ENCODE results near the gene HPS3.
"Not testable (repeated sequence)": the region's sequence is repeated elsewhere in the genome, so short reads cannot be mapped to it uniquely, and the experiment has no call there.

The HPS3 gene

DNA sequence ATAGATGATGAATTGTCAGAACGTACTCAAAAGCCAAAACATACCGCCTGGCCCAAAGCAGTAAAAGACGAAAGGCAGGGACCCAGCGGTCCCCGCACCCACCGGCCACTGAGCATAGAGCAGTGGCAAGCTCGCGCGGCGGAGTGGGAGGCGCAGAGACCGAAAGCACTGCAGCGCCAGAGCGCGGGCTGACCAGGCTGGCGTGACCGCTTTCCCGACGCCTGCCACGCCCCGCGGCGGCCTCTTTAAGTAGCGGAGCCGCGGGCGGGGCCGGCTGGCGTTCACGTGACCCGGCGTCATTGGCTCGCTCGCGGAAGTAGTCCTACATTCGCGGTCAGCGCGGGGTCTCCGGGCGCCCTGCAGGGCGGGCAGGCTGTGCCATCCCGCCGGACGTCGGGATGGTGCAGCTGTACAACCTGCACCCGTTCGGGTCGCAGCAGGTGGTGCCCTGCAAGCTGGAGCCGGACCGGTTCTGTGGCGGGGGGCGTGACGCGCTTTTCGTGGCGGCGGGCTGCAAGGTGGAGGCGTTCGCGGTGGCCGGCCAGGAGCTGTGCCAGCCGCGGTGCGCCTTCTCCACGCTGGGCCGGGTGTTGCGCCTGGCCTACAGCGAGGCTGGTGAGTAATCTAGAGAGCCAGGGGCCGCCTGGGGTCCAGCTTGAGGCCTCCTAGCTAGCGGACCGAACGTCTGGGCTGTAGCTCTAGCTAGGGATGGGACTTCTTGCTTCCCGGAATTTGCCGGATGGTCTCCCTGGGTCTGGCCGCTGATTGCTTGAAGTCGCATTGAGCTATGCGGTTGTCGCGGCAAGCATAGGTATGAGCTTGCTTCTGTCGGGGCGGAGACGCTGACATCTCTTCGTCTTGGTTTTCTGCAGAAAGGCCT is at the start of gene HPS3:
HPS3 (plus strand) TSS at position 313 of the 880 bp plus-strand sequence; CDS start at position 399, 86 bp downstream.
- DNase-seq, result peak; percentile 91

DNA sequence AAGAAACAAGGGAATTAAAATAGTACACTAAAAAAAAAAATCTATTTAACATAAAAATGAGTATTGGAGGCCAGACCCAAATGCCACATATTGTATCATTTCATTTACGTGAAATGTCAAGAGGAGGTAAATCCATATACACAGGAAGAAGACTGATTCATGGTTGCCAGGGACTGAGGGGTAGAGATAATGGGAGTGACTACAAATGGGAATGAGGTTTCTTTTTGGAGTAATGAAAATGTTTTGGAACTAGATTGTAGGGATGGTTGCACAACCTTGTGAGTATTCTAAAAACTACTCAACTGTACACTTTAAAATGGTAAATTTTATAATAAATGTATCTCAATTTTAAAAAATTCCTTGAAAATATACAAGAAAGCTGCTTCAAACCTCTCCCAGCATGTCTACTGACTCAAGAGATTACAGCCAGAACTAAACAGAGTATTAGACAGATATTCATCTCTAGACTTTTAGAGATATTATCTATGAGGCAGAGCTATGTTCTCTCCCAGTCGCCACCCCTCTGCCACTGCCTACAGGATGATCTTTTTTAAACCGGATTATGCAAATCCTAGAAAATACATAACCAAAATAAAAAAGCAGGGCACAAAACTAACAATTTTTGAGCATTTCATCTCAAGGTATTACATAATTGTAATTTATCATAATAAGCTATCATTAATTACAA is 49.3 kb upstream of the HPS3 start:
- no peak for DNase-seq

DNA sequence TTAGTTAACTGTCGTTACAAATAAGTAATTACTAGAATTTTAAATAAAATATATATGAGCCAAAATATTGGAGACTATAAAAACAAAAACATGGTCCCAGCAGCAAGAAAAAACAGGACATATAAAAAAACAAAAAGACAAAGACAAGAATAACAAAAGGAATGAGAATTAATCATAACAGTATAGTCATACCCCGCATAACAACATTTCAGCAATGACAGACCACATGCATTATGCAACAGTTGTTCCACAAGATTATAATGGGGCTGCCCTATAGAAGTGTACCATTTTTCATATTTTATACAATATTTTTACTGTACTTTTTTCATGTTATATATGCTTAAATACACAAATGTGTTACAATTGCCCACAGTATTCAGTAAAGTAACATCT is 48.7 kb upstream of the HPS3 start:
- no peak for DNase-seq

DNA sequence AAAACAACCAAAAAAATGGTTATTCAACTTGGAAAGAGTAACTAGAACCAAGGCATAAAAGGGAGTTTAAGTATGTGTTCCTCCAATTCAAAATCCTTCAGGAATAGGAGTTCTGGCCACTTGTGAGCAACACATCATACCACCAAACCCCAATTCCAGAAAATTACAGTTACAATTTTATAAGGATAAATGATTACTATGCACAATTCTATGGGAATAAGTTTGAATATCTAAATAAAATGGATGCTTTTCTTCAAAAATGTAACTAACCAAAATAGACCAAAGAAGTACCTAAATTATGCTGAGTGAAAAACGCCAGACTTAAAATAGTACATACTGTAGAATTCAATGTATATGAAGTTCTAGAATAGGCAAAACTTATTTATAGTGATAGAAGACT is 47.7 kb upstream of the HPS3 start:
- DNase-seq, result no peak

GRCh38 chr3:149085828-149086231 is 43.6 kb upstream of the HPS3 start:
- DNase-seq, result no peak

- DNase-seq, result peak; percentile 95
Observed at GRCh38 chr3:149086232-149086988, 43.0 kb upstream of the HPS3 start, which contains the start of gene HLTF. HLTF (minus strand) TSS chr3:149086533; CDS start chr3:149086336, 197 bp downstream.

- no peak for DNase-seq
Observed at GRCh38 chr3:149087208-149087607, 42.2 kb upstream of the HPS3 start.

DNA sequence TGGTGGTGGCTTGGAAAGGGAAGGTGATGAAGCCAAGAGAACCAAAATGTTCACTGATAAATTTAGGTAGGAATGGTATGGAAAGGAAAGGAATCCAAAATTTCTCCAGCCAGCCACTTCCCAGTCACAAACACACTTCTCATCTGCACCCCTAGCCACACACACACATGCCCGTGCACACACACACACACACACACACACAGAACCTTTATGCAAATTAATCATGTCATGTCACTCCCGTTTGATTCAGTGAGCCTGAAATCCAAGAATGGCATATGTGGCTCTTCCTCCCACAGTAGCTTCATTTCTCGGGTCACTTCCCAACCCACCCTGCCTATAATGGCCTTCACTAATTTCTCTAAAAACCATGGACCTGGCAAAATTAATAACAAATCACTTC is 40.0 kb upstream of the HPS3 start:
- no peak for DNase-seq

- DNase-seq, result no peak
Observed at GRCh38 chr3:149090461-149090860, 39.0 kb upstream of the HPS3 start.

DNA sequence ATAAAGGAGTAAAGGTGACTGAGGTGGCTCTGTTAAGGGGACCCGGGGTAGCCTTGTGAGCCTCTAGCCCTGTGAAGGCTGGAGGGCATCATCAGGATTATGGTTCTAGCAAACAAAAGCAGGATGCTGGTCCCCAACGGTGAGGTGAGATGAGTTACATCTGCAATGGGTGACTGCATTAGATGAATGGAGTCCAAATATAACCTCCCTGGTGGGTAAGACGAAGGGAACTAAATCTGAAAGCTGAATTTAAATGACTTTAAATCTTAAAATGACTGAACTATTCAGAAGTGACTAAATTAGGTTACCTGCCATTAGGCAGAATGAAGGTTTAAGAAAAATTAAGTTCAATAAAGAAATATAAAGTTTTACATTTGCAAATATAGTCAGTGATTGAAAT is 38.5 kb upstream of the HPS3 start:
- DNase-seq, result no peak

GRCh38 chr3:149091983-149092382 is 37.5 kb upstream of the HPS3 start:
- no peak for DNase-seq

- DNase-seq, result no peak
Observed at GRCh38 chr3:149095487-149095886, 34.0 kb upstream of the HPS3 start.

GRCh38 chr3:149097987-149098386 is 31.5 kb upstream of the HPS3 start:
- DNase-seq, result not testable (repeated sequence)

DNA sequence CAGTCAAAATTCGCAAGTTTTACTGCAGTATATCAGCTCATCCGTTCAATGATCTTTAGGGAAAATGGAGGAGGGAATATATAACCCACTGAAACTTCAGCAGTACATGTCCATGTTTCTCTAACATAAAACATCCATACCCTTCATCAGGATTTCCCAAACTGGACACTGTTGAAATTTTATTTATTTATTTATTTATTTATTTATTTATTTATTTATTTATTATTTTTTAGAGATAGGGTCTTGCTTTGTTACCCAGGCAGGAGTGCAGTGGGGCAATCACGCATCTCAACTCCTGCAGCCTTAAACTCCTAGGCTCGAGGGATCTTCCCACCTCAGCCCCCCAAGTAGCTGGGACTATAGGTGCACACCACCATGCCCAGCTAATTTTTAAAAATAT is 28.3 kb upstream of the HPS3 start:
- DNase-seq, result no peak

DNA sequence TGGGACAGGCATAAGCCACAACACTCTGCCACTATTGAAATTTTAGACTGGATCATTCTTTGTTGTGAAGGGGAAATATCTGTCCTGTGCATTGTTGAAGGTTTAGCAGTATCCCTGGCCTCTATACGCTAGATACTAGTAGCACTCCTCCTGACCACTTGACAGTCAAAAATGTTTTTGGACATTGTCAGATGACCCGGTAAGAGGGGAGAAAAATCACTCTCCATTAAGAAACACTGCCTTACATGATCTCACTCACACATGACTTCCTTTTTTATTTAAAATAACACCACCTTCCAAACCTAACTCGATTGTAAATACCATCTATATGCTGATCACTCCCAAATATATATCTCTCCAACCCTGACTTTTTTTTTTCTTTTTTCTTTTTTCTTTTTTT is 27.8 kb upstream of the HPS3 start:
- DNase-seq, result no peak

DNA sequence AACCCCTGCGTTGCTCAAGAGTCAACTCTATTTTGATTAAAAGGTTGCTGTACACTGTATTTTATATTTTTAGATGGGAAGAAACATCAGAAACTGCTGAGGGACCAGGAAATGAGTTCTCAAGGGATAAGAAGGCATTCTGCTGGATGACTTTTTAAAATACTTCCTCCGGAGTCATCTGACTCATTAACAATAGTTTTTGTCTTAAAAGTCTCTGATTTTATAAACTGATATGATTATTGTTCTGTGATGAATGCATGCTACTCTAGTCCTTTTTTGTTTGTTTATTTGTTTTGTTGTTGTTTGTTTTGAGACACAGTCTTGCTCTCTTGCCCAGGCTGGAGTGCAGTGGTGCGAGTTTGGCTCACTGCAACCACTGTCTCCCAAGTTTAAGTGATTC is 25.0 kb upstream of the HPS3 start:
- DNase-seq, result no peak

- no peak for DNase-seq
Observed at GRCh38 chr3:149114458-149114857, 15.0 kb upstream of the HPS3 start.

DNA sequence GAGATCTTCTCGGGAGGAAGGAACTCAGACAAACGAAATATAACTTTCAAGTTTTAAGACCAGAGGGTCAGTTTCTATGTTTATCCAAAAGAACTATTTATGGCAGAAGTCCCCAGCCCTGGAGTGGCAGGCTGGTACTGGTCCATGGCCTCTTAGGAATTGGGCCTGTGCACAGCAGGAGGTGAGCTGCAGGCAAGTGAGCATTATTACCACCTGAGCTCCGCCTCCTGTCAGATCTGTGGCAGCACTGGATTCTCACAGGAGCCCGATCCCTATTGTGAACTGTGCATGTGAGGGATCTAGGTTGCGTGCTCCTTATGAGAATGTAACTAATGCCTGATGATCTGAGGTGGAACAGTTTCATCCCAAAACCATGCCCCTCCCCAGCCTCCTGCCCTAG is 14.3 kb upstream of the HPS3 start:
- no peak for DNase-seq

DNA sequence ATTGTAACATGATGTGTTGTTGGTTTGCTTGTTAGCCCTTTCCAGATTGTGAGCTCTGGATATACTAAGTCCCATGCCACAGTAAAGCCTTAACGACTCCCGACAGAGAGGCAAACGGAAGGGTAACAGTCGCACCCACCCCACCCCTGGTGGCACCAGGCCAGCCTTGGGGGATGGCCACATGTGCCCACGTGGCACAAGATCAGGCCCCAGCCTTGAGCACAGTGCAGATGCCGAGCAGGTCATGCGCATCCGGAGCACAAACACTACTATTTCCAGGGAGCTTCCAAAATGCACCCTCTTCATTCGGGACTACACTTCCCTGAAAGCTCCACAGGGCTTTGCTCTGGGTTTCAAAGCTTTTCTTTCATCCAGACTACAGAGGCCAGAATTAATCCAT is 10.7 kb upstream of the HPS3 start:
- DNase-seq, result no peak

- DNase-seq, result no peak
Observed at GRCh38 chr3:149119466-149119865, 10.0 kb upstream of the HPS3 start.

GRCh38 chr3:149120051-149120972 is 9.1 kb upstream of the HPS3 start:
- no peak for DNase-seq
